A673 (cell line): ENCODE results near the gene LAMA3. TPM values are rescaled to one million over a fixed set of nuclear protein-coding genes. Genes with fewer than 3 reads are reported as not detected.

Experiments used
- BruUV-seq: library from RNA; stranded (reverse); fragments of 400-500 nt; replicated peaks from 2 replicates; lab custom pipeline; 2021; lab: Mats Ljungman, UMichigan
- CTCF ChIA-PET: fragments of 300-600 bp; sonication (Branson Sonifier 250); formaldehyde crosslinking; loops from one replicate; lab custom pipeline; 2022; ENCODE audit warnings: antibody characterized with exemption; lab: Charles Lee
- POLR2A ChIA-PET: fragments of 300-600 bp; sonication (Branson Sonifier 250); formaldehyde crosslinking; loops from one replicate; lab custom pipeline; 2022; ENCODE audit warnings: antibody characterized with exemption; ENCODE audit not compliant: low non-redundant PET; lab: Charles Lee
- DNase-seq: peaks from one replicate; pipeline ENCODE4 v3.0.0-alpha.2; 2015; ENCODE audit warnings: low spot score
- H3K27ac ChIP-seq: fragments of 200-600 bp; sonication (generic); 2 replicates; pipeline ENCODE4 v1.5.1; 2016; ENCODE audit warnings: mixed run types, low read depth, mild to moderate bottlenecking, mixed read lengths, antibody characterized with exemption, low read length; ENCODE audit not compliant: poor library complexity, severe bottlenecking
- H3K27me3 ChIP-seq: fragments of 200-600 bp; sonication (generic); replicated peaks from 2 replicates; pipeline ENCODE4 v1.6.1; 2017; ENCODE audit warnings: mixed run types, low read depth, mild to moderate bottlenecking, mixed read lengths, antibody characterized with exemption, low read length; ENCODE audit not compliant: insufficient read depth, poor library complexity
- H3K36me3 ChIP-seq: fragments of 200-600 bp; sonication (generic); 2 replicates; pipeline ENCODE4 v1.6.1; 2016; ENCODE audit warnings: mixed run types, mild to moderate bottlenecking, mixed read lengths, antibody characterized with exemption, low read length; ENCODE audit not compliant: insufficient read depth, poor library complexity, severe bottlenecking
- H3K4me1 ChIP-seq: fragments of 200-600 bp; sonication (generic); 2 replicates; pipeline ENCODE4 v1.6.1; 2017; ENCODE audit warnings: mixed run types, mild to moderate bottlenecking, mixed read lengths, antibody characterized with exemption, low read length; ENCODE audit not compliant: insufficient read depth, poor library complexity, severe bottlenecking
- H3K4me3 ChIP-seq: fragments of 200-600 bp; sonication (generic); 2 replicates; pipeline ENCODE4 v1.5.1; 2016; ENCODE audit warnings: low read depth, mixed run types, mild to moderate bottlenecking, mixed read lengths, low read length; ENCODE audit not compliant: poor library complexity, severe bottlenecking
- H3K9me3 ChIP-seq: fragments of 200-600 bp; sonication (generic); 2 replicates; pipeline ENCODE4 v1.6.1; 2016; ENCODE audit warnings: mixed run types, low read depth, mild to moderate bottlenecking, mixed read lengths, antibody characterized with exemption, low read length; ENCODE audit not compliant: poor library complexity, severe bottlenecking
- EZH2 ChIP-seq: fragments of 200-600 bp; sonication (generic); IDR thresholded peaks from 2 replicates; pipeline ENCODE4 v1.6.1; 2017; ENCODE audit warnings: borderline replicate concordance, low read depth, mild to moderate bottlenecking, mixed read lengths, antibody characterized with exemption, low read length; ENCODE audit not compliant: poor library complexity, severe bottlenecking
- intact Hi-C: fragments of 100-400 bp; cut with micrococcal nuclease; formaldehyde crosslinking; loops from one replicate; pipeline ENCODE4 v1.10.0; 2022; ENCODE audit not compliant: unreplicated experiment
- total RNA-seq: library from RNA; stranded (reverse); gene quantifications from 2 replicates; pipeline ENCODE4 v1.2.3, GENCODE V29; 2021
- TF ChIP-seq, protein P1 (sequence below): fragments of 300-800, 200-600 bp; sonication (generic); conservative IDR thresholded peaks from 2 replicates; pipeline ENCODE4 v1.5.1; 2017; ENCODE audit warnings: low read depth, mild to moderate bottlenecking, antibody characterized with exemption, low read length, moderate library complexity, mixed read lengths

The LAMA3 gene
- total RNA-seq, 1 experiment from 2014 or later = 2.7 TPM

DNA sequence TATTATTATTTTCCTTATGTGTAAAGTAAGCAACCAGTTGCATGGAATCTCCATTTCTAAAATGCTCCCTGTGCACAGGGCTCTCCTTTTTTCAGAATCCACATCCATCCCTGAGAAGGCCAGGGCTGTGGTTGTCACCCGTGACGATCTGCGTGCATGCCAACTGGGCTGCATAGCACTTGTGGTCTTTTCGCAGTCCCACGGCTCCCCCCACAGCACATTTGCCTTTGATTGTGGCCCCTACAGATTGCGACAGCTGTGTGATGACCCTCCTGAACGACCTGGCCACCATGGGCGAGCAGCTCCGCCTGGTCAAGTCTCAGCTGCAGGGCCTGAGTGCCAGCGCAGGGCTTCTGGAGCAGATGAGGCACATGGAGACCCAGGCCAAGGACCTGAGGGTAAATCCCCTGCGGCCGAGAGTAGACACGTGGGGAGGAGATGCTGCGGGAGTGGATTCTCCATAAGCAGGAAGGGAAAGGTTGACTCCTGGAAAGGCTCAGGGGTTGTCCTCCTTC, 205.5 kb downstream of the LAMA3 start:
- no TSS peak for BruUV-seq
- CTCF ChIA-PET = no interaction called here
- H3K36me3 ChIP-seq = no peaks in the 10 kb centered on the region
- POLR2A ChIA-PET = no interaction called here
- no peaks in the 10 kb centered on the region for H3K4me1 ChIP-seq
- TF ChIP-seq, protein P1, sequence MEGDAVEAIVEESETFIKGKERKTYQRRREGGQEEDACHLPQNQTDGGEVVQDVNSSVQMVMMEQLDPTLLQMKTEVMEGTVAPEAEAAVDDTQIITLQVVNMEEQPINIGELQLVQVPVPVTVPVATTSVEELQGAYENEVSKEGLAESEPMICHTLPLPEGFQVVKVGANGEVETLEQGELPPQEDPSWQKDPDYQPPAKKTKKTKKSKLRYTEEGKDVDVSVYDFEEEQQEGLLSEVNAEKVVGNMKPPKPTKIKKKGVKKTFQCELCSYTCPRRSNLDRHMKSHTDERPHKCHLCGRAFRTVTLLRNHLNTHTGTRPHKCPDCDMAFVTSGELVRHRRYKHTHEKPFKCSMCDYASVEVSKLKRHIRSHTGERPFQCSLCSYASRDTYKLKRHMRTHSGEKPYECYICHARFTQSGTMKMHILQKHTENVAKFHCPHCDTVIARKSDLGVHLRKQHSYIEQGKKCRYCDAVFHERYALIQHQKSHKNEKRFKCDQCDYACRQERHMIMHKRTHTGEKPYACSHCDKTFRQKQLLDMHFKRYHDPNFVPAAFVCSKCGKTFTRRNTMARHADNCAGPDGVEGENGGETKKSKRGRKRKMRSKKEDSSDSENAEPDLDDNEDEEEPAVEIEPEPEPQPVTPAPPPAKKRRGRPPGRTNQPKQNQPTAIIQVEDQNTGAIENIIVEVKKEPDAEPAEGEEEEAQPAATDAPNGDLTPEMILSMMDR = no peak
- TF ChIP-seq EZH2 = no peak
- no peak overlapping the region for H3K4me3 ChIP-seq
- no peaks in the 10 kb centered on the region for H3K9me3 ChIP-seq
- no peaks in the 10 kb centered on the region for H3K27me3 ChIP-seq
- H3K27ac ChIP-seq = no peak overlapping the region
- no peak for DNase-seq
- intact Hi-C loops = no loop called here

DNA sequence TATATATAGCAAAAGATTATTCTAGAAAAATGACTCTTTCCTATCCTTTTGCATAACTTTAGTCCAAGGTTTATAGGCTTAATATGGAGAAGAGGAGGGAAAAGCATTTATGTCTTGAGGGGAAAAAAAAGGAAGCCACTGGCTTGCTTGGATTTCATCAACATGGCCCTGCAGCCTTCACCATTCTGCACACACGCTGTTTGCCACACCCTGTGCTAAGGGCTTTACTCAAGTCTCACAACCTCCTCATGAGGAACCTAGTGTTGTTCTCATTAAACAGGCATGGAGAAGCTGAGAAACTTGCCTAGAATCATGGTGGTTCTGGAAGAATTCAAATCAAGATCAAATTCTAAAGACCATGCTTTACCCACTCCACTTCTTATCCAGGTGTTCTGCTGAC, 208.0 kb downstream of the LAMA3 start:
- Histone ChIP-seq H3K27me3 (no peaks in the 10 kb centered on the region), H3K4me1 (no peaks in the 10 kb centered on the region), H3K27ac (no peak overlapping the region), H3K36me3 (no peaks in the 10 kb centered on the region), H3K9me3 (no peaks in the 10 kb centered on the region), H3K4me3 (no peak overlapping the region)
- intact Hi-C loops = no loop called here
- no peak for DNase-seq
- BruUV-seq = no TSS peak
- TF ChIP-seq, protein P1 = no peak
- CTCF ChIA-PET = no interaction called here
- POLR2A ChIA-PET = no interaction called here

DNA sequence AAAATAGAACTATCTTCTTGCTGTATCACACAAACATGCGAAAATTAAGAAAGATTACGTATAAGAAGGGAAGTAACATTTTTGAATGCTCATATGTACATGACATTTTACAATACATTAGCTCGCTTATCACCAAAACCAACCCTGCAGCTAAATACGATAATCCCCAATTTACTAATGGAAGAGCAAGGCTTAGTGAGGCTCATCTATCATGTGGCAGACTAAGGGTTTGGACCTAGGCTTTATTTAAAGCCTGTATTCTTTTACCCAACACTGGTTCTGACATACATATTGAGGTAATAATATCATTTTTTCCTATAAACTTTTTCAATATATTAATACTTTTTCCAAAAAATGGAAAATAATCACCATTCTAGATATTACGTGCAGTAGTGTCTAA, 208.5 kb downstream of the LAMA3 start:
- CTCF ChIA-PET = no interaction called here
- no TSS peak for BruUV-seq
- H3K27me3 ChIP-seq = no peaks in the 10 kb centered on the region
- H3K9me3 ChIP-seq = no peaks in the 10 kb centered on the region
- no peaks in the 10 kb centered on the region for H3K36me3 ChIP-seq
- H3K4me3 ChIP-seq = no peak overlapping the region
- intact Hi-C loops = no loop called here
- no peak overlapping the region for H3K27ac ChIP-seq
- no peak for DNase-seq
- H3K4me1 ChIP-seq = no peaks in the 10 kb centered on the region
- no peak for TF ChIP-seq EZH2
- TF ChIP-seq, protein P1 = no peak
- POLR2A ChIA-PET = no interaction called here
